Measurements from ENCODE around the gene KDM2B. TPM values are rescaled to one million over a fixed set of nuclear protein-coding genes. Genes with fewer than 3 reads are reported as not detected.

KDM2B gene
- total and polyA plus RNA-seq, 2 donors (not counting 1 experiment from before 2014, with no cell fraction given), result 108 to 126 TPM

GRCh38 chr12:121442028-121442948 is 138.5 kb downstream of the KDM2B start:
- H3K27me3 ChIP-seq (replicated peaks in 1 of 4; ENCODE audit: control extremely low read depth in 1 of 4, control insufficient read depth in 3 of 4, insufficient read depth in 4 of 4, low read length in 3 of 4), result no peaks in the 10 kb centered on the region
- no peak overlapping the region for H3K4me3 Mint-ChIP-seq
- CTCF ChIA-PET, result interaction anchor here (0.6 to 7.7 kb wide), 28 partner anchors 8 to 915 kb away, joined by 3 to 115 read pairs (median 3); partner anchors contain the start of genes ANAPC5 and RNF34
- H3K9me3 ChIP-seq (ENCODE audit: control extremely low read depth in 1 of 3, control insufficient read depth in 2 of 3, insufficient read depth in 1 of 3, low read length in 2 of 3), result no peaks in the 10 kb centered on the region
- no peaks in the 10 kb centered on the region for H3K9me3 Mint-ChIP-seq (ENCODE audit: insufficient read depth)
- no peak overlapping the region for H3K4me3 ChIP-seq (ENCODE audit: control extremely low read depth in 1 of 5, extremely low read depth in 1 of 5, insufficient read depth in 1 of 5, low read depth in 2 of 5, low read length in 4 of 5)
- TF ChIP-seq EZH2 (IDR thresholded peaks at IDR 0.05; ENCODE audit: borderline replicate concordance, insufficient read depth, low read depth, low read length, poor library complexity, severe bottlenecking), result no peak
- TF ChIP-seq CTCF (IDR thresholded peaks at IDR 0.05), result no peak
- intact Hi-C loops (cut with micrococcal nuclease), result no loop called here
- peaks cover 5% of the 10 kb centered on the region for H3K4me1 Mint-ChIP-seq
- H3K79me2 ChIP-seq (ENCODE audit: control insufficient read depth, insufficient read depth, low read length), result peaks cover 75% of the 10 kb centered on the region
- no peak overlapping the region for H3K27ac Mint-ChIP-seq
- no peaks in the 10 kb centered on the region for H3K27me3 Mint-ChIP-seq
- no peak overlapping the region for H3K4me2 ChIP-seq (replicated peaks; ENCODE audit: low read depth, low read length, poor library complexity, severe bottlenecking)
- H4K20me1 ChIP-seq (ENCODE audit: control insufficient read depth, insufficient read depth, low read length, poor library complexity, severe bottlenecking), result peaks cover 73% of the 10 kb centered on the region
- H3K4me1 ChIP-seq (ENCODE audit: control insufficient read depth in 2 of 2, insufficient read depth in 2 of 2, low read length in 2 of 2), result no peaks in the 10 kb centered on the region
- no peak for ATAC-seq (ENCODE audit: low read depth)
- peaks cover 11 to 81% of the 10 kb centered on the region in 2 experiments for H3K36me3 ChIP-seq (replicated peaks in 1 of 2; ENCODE audit: control extremely low read depth in 1 of 2, control insufficient read depth in 1 of 2, extremely low read depth in 1 of 2, insufficient read depth in 2 of 2, low read length in 1 of 2)
- 98% methylated on average over 68 of the region's 68 CpGs for WGBS (ENCODE audit: insufficient coverage)
- H2AFZ ChIP-seq (ENCODE audit: insufficient read depth, low read depth, low read length, poor library complexity, severe bottlenecking), result no peak overlapping the region
- no peak overlapping the region for H3K9ac ChIP-seq (ENCODE audit: low read length)
- H3K27ac ChIP-seq (ENCODE audit: low read length in 2 of 2), result no peak overlapping the region
- DNase-seq, result no peak
- POLR2A ChIA-PET, result no interaction called here

- H3K4me1 ChIP-seq (ENCODE audit: control insufficient read depth in 2 of 2, insufficient read depth in 2 of 2, low read length in 2 of 2), result no peaks in the 10 kb centered on the region
- intact Hi-C loops (cut with micrococcal nuclease), result no loop called here
- ATAC-seq (ENCODE audit: low read depth) (no peak), DNase-seq (no peak)
- no peak overlapping the region for H3K4me3 ChIP-seq (ENCODE audit: control extremely low read depth in 1 of 5, extremely low read depth in 1 of 5, insufficient read depth in 1 of 5, low read depth in 2 of 5, low read length in 4 of 5)
- Mint-ChIP-seq H3K9me3 (ENCODE audit: insufficient read depth) (peaks cover 1% of the 10 kb centered on the region), H3K27ac (no peak overlapping the region), H3K27me3 (no peaks in the 10 kb centered on the region), H3K4me1 (peaks cover 4% of the 10 kb centered on the region), H3K4me3 (no peak overlapping the region)
- no peaks in the 10 kb centered on the region for H3K9me3 ChIP-seq (ENCODE audit: control extremely low read depth in 1 of 3, control insufficient read depth in 2 of 3, insufficient read depth in 1 of 3, low read length in 2 of 3)
- peaks cover 67% of the 10 kb centered on the region for H3K79me2 ChIP-seq (ENCODE audit: control insufficient read depth, insufficient read depth, low read length)
- peaks cover 12 to 86% of the 10 kb centered on the region in 2 experiments for H3K36me3 ChIP-seq (replicated peaks in 1 of 2; ENCODE audit: control extremely low read depth in 1 of 2, control insufficient read depth in 1 of 2, extremely low read depth in 1 of 2, insufficient read depth in 2 of 2, low read length in 1 of 2)
- H3K9ac ChIP-seq (ENCODE audit: low read length), result no peak overlapping the region
- no peak overlapping the region for H3K4me2 ChIP-seq (replicated peaks; ENCODE audit: low read depth, low read length, poor library complexity, severe bottlenecking)
- no peak overlapping the region for H3K27ac ChIP-seq (ENCODE audit: low read length in 2 of 2)
- CTCF ChIA-PET, result interaction anchor here (1.0 to 7.7 kb wide), 5 partner anchors 9 to 107 kb away, joined by 3 to 115 read pairs (median 8); no protein-coding TSS in a partner anchor
- no peak overlapping the region for H2AFZ ChIP-seq (ENCODE audit: insufficient read depth, low read depth, low read length, poor library complexity, severe bottlenecking)
- no peaks in the 10 kb centered on the region for H3K27me3 ChIP-seq (replicated peaks in 1 of 4; ENCODE audit: control extremely low read depth in 1 of 4, control insufficient read depth in 3 of 4, insufficient read depth in 4 of 4, low read length in 3 of 4)
- POLR2A ChIA-PET, result no interaction called here
- peaks cover 72% of the 10 kb centered on the region for H4K20me1 ChIP-seq (ENCODE audit: control insufficient read depth, insufficient read depth, low read length, poor library complexity, severe bottlenecking)
- WGBS (ENCODE audit: insufficient coverage), result 96% methylated on average over 16 of the region's 17 CpGs
- TF ChIP-seq CTCF (IDR thresholded peaks at IDR 0.05), result no peak
- no peak for TF ChIP-seq EZH2 (IDR thresholded peaks at IDR 0.05; ENCODE audit: borderline replicate concordance, insufficient read depth, low read depth, low read length, poor library complexity, severe bottlenecking)
These were observed 139.3 kb downstream of the KDM2B start for GRCh38 chr12:121441555-121441954.
